NCI-H1436 (cell line): ENCODE data around the gene FAM111B.
A peak's percentile ranks its signal among the peaks of the same experiment; 100 is the strongest.
"Not testable (repeated sequence)": the region's sequence is repeated elsewhere in the genome, so short reads cannot be mapped to it uniquely, and the experiment has no call there.

ENCODE experiments used
- DNase-seq: peaks from one replicate; lab custom pipeline; 2025; lab: John Stamatoyannopoulos, UW

The FAM111B gene, protein sequence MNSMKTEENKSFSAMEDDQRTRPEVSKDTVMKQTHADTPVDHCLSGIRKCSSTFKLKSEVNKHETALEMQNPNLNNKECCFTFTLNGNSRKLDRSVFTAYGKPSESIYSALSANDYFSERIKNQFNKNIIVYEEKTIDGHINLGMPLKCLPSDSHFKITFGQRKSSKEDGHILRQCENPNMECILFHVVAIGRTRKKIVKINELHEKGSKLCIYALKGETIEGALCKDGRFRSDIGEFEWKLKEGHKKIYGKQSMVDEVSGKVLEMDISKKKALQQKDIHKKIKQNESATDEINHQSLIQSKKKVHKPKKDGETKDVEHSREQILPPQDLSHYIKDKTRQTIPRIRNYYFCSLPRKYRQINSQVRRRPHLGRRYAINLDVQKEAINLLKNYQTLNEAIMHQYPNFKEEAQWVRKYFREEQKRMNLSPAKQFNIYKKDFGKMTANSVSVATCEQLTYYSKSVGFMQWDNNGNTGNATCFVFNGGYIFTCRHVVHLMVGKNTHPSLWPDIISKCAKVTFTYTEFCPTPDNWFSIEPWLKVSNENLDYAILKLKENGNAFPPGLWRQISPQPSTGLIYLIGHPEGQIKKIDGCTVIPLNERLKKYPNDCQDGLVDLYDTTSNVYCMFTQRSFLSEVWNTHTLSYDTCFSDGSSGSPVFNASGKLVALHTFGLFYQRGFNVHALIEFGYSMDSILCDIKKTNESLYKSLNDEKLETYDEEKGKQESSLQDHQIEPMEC

DNA sequence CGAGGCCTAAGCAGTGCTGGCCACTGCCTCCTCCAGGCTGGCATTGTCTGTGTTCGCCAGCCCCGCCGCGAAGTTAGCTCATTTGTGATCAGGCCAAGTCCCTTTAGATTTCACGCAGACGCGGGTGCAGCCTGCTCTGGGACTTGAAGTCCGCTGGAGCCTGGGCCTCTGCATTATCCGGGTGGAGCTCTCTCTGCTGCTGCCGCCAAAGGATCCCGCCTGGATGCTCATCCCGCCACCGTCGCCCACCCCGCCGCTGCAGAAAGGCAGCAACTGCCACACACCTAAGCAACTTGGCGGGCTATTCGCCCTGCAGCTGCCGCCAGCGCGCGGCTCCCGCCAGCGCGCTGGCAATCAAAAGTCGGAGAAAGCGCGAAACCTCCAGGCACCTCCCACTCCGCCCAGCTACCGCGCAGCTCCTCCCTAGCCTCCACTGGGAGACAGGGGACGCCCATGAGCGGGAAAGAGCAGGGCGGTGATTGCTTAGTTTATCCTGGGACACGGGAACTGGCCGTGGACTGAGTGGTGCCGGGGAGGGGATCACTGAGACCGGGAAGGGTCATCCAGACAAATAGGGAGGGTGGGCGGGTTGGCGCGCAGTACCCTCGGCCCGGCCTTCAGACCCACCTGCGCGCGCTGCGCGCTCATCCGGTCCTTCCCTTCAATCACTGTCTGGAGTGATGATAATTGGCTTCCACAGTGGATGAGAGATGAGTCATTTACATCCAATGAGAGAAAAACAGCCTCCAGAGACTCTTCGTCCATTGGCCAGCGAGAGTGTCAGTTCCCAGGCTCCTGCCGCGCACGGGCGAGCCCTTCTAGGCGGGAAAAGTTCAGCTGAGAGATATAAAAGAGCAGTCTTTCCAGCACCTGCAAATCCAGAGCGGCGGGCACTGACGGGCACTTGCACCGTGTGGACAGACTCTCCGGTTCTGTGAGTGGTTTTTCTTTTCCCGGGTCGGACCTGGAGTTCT lies at the start of gene FAM111B:
Gene FAM111B (plus strand): TSS at position 875 of the 974 bp plus-strand sequence. CDS start 2,389 bp downstream, outside the sequence.
- DNase-seq = peak; percentile 97

- DNase-seq = peak; percentile 86
These were observed 48.7 kb upstream of the FAM111B start for GRCh38 chr11:59058120-59059033.

DNA sequence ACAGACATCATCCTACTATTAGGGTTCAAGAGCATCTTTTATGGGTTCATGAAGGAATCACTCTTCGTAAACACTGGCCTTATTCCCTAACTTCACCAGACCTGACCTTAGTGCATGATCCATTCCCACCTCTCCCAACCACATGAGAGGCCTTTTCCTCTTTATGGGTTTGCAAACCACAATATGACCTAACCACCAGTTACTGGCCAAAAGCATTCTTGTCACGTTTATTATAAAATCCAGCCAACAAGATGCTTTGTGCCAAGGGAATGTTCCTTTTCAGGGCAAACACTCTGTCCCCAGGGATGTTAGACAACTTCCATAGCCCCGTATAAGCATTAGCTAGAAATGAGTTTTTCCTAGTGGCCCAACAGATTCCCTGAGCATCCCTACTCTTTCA lies 46.9 kb upstream of the FAM111B start:
- not testable (repeated sequence) for DNase-seq

DNA sequence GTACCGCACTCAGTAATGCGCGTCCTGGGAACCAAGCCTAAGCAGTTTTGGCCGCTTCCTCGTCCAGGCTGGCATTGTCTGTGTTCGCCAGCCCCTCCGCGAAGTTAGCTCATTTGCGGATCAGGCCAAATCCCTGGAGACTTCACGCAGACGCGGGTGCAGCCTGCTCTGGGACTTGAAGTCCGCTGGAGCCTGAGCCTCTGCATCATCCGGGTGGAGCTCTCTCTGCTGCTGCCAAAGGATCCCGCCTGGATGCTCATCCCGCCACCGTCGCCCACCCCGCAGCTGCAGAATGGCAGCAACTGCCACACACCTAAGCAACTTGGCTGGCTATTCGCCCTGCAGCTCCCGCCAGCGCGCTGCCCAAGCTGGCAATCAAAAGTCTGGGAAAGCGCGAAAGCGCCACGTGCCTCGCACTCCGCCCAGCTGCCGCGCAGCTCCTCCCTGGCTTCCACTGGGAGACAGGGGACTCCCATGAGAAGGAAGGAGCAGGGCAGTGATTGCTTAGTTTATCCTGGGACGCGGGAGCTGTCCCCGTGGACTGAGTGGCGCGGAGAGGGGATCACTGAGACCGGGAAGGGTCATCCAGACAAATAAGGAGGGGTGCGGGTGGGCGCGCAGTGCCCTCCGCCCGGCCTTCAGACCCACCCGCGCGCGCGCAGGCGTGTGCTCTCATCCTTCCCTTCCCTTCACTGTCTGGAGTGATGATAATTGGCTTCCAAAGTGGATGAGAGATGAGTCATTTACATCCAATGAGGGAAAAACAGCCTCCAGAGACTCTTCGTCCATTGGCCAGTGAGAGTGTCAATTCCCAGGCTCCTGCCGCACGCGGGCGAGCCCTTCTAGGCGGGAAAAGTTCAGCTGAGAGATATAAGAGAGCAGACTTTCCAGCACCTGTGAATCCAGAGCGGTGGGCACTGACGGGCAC lies 44.2 kb upstream of the FAM111B start:
- no peak for DNase-seq

DNA sequence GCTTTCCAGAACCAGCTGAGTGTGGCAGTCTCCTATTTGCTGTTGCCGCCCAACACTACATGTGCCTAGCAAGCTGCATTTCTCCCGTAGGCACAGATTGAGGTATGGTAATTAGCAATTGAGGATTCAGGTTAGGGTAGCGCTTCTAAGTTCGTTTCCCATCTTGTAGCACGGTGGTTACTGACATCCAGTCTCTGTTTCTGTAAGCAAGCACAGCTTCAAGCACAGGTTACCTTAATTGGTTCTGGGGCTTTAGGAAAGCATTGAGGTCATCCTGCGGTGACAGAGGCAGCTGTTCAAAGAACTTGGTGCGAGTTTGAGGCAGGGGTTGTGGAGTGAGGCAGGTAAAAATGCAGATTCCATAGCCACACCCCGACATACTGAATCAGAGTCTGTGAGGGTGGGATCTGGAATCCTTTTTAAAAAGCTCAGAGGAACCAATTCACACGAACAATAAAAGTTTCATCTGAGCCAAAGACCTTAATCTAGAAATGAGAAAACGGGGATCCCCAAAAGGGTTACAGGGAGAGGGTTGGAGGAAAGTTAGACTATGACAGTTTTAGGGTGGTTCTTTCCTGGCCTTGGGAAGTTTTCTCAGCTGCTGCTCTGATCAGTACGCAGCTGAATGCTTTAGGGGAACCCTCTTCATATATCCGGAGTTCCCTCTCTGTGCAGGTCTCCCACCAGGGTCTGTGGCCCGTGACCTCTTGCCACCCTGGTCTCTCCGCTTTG lies 42.9 kb upstream of the FAM111B start:
- not testable (repeated sequence) for DNase-seq

DNA sequence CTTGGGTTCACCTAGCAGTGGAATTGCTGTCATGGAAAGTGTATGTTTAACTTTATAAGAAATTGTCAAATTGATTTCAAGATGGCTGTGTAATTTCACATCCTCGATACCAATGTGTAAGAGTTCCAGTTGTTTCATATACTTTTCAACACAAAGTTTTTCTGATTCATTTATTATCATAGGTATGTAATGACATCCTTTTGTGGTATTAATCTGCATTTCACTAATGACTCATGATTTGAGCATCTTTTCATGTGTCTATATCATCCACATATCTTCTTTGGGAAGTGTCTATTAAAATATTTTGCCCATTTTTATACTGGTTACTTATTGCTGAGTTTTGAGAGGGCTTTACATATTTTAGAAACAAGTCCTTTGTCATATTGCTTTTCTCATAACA lies 38.0 kb upstream of the FAM111B start:
- no peak for DNase-seq

GRCh38 chr11:59076876-59077571 lies 30.0 kb upstream of the FAM111B start:
- no peak for DNase-seq

DNA sequence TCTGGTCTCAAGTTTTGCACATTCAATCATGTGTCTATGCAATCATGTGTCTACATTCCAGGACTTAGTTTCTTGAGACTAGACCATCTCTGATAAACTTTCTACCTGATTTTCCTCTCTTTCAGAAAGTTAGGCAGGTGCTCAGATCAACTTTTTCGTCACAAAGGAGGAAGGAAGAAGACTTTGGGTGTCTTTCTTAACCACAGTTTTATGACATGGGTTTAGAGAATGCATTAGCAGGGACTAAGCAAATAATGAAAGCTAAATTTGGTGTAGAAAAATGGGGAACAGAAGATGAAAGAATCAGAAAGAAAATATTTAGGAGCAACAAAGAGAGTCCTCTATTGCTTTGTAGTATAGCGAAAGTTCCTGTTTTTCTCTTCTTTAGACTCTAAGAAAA lies 28.6 kb upstream of the FAM111B start:
- DNase-seq = no peak

DNA sequence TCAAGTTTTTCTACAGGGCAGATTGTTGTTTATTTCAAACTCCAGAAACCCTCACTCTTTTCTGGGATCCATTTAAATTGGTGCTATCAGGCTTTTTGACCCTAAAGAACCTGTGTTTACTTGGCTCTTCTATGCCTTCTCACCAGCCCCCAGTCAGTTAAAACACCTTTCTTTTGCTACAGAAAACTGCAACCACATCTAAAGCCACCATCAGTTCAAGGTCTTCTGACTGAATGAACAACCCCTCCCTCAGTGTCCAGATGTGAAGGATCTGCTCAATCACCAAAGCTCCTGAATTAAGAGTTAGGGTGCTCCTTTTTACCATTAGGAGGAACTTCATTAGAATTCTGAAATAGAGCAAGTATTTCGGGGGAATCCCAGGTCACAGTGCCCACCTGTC lies 28.0 kb upstream of the FAM111B start:
- DNase-seq = no peak

GRCh38 chr11:59080421-59080820 lies 26.6 kb upstream of the FAM111B start:
- DNase-seq = not testable (repeated sequence)

- DNase-seq = not testable (repeated sequence)
These were observed 25.5 kb upstream of the FAM111B start for GRCh38 chr11:59081430-59082020.

GRCh38 chr11:59086007-59086406 lies 21.0 kb upstream of the FAM111B start, which contains the start of gene GLYATL1B:
TSS of gene GLYATL1B (plus strand) at chr11:59086307. CDS start at chr11:59086307, 0 bp downstream.
- not testable (repeated sequence) for DNase-seq

DNA sequence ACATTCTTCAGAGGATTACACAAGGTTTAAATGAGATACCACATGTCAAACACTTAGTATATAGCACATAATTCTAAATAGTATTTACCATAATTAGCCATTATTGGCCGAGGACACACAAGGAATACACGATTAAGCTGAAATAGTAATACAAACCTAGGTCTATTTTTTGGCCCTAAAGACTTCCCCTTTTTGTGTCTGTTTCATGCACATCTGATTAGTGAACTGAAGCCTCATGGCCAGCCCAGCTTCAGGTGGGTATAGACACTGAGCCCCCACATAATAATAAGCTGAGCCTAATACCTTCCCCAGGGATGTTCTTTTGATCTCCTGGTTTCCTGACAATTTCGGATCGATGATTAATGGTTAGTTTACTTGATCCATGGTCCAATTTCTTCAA lies 18.9 kb upstream of the FAM111B start:
- DNase-seq = no peak

DNA sequence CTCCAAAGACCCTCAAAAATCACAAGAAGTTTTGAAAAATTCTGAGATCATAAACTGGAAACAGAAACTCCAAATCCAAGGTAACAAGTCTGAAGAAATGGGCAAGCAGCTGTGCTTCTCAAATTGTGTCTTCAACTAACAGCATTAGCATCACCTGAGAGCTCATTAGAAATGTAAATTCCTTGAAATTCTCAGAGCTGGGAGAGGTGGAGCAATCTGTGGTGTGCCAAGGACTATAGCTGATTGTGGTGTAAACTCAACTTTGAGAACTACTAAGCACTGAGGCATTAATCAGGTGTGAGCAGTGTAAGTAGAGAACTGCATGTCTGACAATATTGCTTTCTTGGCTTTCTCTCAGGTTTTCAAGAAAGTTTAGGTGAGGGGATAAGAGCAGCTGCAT lies 13.5 kb upstream of the FAM111B start:
- DNase-seq = not testable (repeated sequence)

DNA sequence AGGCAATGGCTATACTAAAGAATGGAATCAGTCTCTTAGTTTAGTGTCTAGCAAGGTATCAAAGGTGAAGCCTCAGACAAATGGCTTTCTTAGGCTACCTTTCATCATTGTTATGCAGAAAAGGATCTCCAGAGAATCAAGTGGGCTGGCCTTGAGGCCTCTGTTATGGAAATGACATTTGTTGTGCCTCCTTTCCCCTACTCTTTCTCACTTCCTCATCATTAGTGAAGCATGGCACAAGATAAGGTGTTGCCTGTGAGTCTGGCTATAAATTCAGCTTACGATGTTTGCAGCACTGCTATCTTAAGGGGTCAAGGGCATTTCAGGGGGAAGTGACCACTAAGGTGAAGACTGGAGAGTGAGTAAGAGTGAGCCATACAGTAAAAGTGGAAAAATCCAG lies 11.8 kb upstream of the FAM111B start:
- not testable (repeated sequence) for DNase-seq

DNA sequence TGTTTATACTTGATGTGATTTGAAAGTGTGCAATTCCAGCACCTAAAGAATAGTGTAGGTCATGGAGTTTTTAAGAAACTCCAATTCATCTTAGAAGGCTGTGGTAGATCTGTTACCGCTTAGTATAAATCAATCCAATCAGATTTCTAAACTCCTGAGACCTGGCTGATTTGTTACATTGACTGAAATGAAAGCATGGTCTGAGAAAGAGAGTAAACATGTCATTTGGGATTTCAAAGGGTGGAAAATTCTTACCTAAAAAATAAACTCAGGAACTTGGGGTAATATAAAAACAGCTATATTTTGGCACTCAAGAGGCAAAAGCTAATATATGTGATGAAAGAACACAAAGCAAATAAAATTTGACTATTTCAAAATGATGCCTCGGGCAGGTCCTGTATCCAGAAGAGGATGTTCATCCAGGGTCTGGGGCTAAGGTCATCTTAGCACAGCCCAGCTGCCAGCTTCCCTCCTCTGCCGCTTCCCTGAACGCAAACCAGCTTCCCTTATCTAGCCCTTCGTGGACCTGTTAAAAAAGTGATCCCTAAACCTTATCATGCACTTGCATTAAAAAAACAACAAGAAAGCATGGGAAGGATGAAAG lies 11.0 kb upstream of the FAM111B start:
- not testable (repeated sequence) for DNase-seq

DNA sequence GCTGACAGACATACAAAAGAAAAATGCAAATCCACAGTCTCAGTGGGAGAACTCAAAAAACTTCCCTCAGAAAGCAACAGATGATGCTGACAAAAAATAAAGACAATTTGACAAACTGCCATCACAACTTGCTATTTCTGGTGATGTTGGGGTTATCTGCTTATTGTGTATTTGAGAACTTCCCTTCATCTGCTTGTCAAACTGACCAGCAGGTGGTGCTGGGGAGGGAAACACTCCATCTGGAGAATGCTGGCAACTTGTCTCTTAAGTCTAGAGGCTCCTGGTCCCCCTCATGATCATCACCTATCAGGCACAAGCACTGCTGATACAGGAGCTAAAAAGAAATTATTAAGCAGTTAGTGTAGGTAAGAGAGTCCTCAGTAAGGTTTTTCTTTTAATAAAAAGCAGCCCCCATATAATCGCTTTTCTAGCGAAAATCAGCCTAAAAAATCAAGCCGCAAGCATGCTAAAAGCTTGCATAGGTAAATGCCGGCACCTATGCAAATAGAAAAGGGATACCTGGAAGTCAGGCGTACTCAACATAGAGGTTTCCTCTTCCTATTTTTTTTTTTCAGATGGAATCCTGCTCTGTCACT lies 9.8 kb upstream of the FAM111B start:
- DNase-seq = no peak
